HepG2 (cell line): Measurements from ENCODE around the gene NDST1. TPM values are rescaled to one million over a fixed set of nuclear protein-coding genes. Genes with fewer than 3 reads are reported as not detected.

ENCODE experiments used
- ATAC-seq: fragments of 200-7000 bp; cut with Tn5 transposase; 3 replicates; pipeline ENCODE4 v1.9.1; 2020; ENCODE audit warnings: mild to moderate bottlenecking, moderate library complexity
- BruUV-seq: library from RNA; stranded (reverse); fragments of 400-500 nt; replicated peaks from 2 replicates; lab custom pipeline; 2021; lab: Mats Ljungman, UMichigan
- CTCF ChIA-PET: fragments of 300-600 bp; formaldehyde crosslinking; extraction: SDS; loops from one replicate; lab custom pipeline; 2021; ENCODE audit warnings: low total read pairs, inconsistent platforms, low intra/inter-chr PET ratio; lab: Yijun Ruan, JAX
- POLR2A ChIA-PET: fragments of 350-600 bp; sonication (Branson Sonifier 250); formaldehyde crosslinking; loops from one replicate; lab custom pipeline; 2020; ENCODE audit warnings: antibody characterized with exemption, inconsistent platforms; lab: Yijun Ruan, JAX
- DNase-seq: peaks from one replicate; pipeline ENCODE4 v3.0.0-alpha.2; 2015; ENCODE audit warnings: low spot score
- FAIRE-seq: peaks from 3 replicates; lab custom pipeline; 2011; peaks lifted over from hg19 to GRCh38; lab: Jason Lieb, UNC
- H2AFZ ChIP-seq: one replicate; pipeline ENCODE4 v1.6.1; 2011; ENCODE audit warnings: low read length, inconsistent platforms
- H3K27ac ChIP-seq: fragments of 300-600 bp; 3 replicates; pipeline ENCODE4 v1.8.0; 2011; ENCODE audit warnings: mixed run types, mild to moderate bottlenecking, mixed read lengths, low read length, inconsistent platforms; ENCODE audit not compliant: insufficient read depth; ENCODE audit errors: extremely low read length
- H3K27me3 ChIP-seq, 2 experiments: fragments of 200-600 bp in 1 of 2; 2 replicates in 1 of 2; 3 replicates in 1 of 2; pipeline versions ENCODE4 v1.6.0 to v1.8.0; 2011; ENCODE audit warnings: low read length in 2 of 2, mild to moderate bottlenecking in 2 of 2, moderate library complexity in 2 of 2, inconsistent platforms in 1 of 2; ENCODE audit not compliant: insufficient read depth in 2 of 2, control insufficient read depth in 1 of 2
- H3K36me3 ChIP-seq, 2 experiments: fragments of 200-600 bp in 1 of 2; replicated peaks in 1 of 2; 2 replicates in 1 of 2; 3 replicates in 1 of 2; pipeline versions ENCODE4 v1.5.1 to v1.8.0; 2011; ENCODE audit warnings: low read length in 2 of 2, inconsistent platforms in 1 of 2; ENCODE audit not compliant: insufficient read depth in 2 of 2, control insufficient read depth in 1 of 2
- H3K4me1 ChIP-seq: 2 replicates; pipeline ENCODE4 v1.5.1; 2012; ENCODE audit warnings: low read length, inconsistent platforms; ENCODE audit not compliant: insufficient read depth
- H3K4me2 ChIP-seq: 2 replicates; pipeline ENCODE4 v1.6.0; 2011; ENCODE audit warnings: low read depth, low read length, inconsistent platforms
- H3K4me3 ChIP-seq, 3 experiments: fragments of 200-600 bp in 1 of 3; sonication (generic), shearing (Covaris generic) in 1 of 3; replicated peaks in 1 of 3; 2 replicates each; pipeline ENCODE4 v1.5.1; 2011 to 2016; ENCODE audit warnings: low read length in 3 of 3, inconsistent platforms in 2 of 3, low read depth in 2 of 3, mild to moderate bottlenecking in 2 of 3, control low read depth in 1 of 3, mixed read lengths in 1 of 3; ENCODE audit not compliant: insufficient read depth in 1 of 3
- H3K79me2 ChIP-seq: one replicate; pipeline ENCODE4 v1.6.1; 2011; ENCODE audit warnings: low read length, inconsistent platforms; ENCODE audit not compliant: insufficient read depth
- H3K9ac ChIP-seq: 2 replicates; pipeline ENCODE4 v1.6.0; 2011; ENCODE audit warnings: mild to moderate bottlenecking, low read depth, low read length, inconsistent platforms; ENCODE audit not compliant: insufficient read depth
- H3K9me3 ChIP-seq: 2 replicates; pipeline ENCODE4 v1.5.1; 2012; ENCODE audit warnings: mild to moderate bottlenecking, low read length
- H4K20me1 ChIP-seq: 2 replicates; pipeline ENCODE4 v1.6.0; 2011; ENCODE audit warnings: inconsistent platforms, mild to moderate bottlenecking, low read length, moderate library complexity; ENCODE audit not compliant: insufficient read depth
- BCLAF1 ChIP-seq: fragments of 450-650 bp; IDR thresholded peaks from 2 replicates; pipeline ENCODE4 v1.6.1; 2017; ENCODE audit warnings: mild to moderate bottlenecking
- ELF3 ChIP-seq: IDR thresholded peaks from 2 replicates; pipeline ENCODE4 v1.6.1; 2016; ENCODE audit warnings: missing genetic modification reagents, missing compliant biosample characterization
- NR2F6 ChIP-seq, 2 experiments: IDR thresholded peaks; 2 replicates each; pipeline ENCODE4 v1.6.1; 2016; ENCODE audit warnings: antibody characterized with exemption in 1 of 2, mild to moderate bottlenecking in 1 of 2
- THAP9 ChIP-seq: sonication (generic); formaldehyde crosslinking; IDR thresholded peaks from 2 replicates; pipeline ENCODE4; 2020; ENCODE audit warnings: missing genetic modification reagents, mild to moderate bottlenecking, borderline replicate concordance
- YEATS2 ChIP-seq: sonication (generic); formaldehyde crosslinking; IDR thresholded peaks from 2 replicates; pipeline ENCODE4 v1.4.0; 2020; ENCODE audit warnings: missing genetic modification reagents, borderline replicate concordance
- ZHX1 ChIP-seq: sonication (generic); formaldehyde crosslinking; IDR thresholded peaks from 2 replicates; pipeline ENCODE4 v1.8.1; 2022; ENCODE audit warnings: low read depth, mild to moderate bottlenecking, missing genetic modification reagents
- ZNF142 ChIP-seq: sonication (generic); formaldehyde crosslinking; IDR thresholded peaks from 2 replicates; pipeline ENCODE4 v1.4.0; 2020; ENCODE audit warnings: missing genetic modification reagents
- WGBS: methylation state at CpG from one replicate; pipeline ENCODE4 v1.1.6; 2017; ENCODE audit warnings: low lambda C conversion rate; 5-methylcytosine and 5-hydroxymethylcytosine counted together
- in situ Hi-C: cut with HindIII; loops from 2 replicates; pipeline ENCODE4 v1.10.0; 2017; ENCODE audit warnings: low pct_unique_long_range_greater_than_20kb; ENCODE audit not compliant: extremely low pct_ligation_motif_present
- intact Hi-C: fragments of 100-400 bp; cut with micrococcal nuclease; formaldehyde crosslinking; loops from one replicate; pipeline ENCODE4 v1.10.0; 2022; ENCODE audit not compliant: unreplicated experiment
- polyA plus RNA-seq, 8 experiments: library from polyadenylated mRNA; depleted of rRNA in 3 of 8; stranded (reverse) in 7 of 8; unstranded in 1 of 8; fragments of >200 nt; fragmentation: Illumina TruSeq in 4 of 8; extraction: Trizol in 4 of 8; gene quantifications; 2 replicates each; pipeline versions ENCODE4 v1.2.1 to v1.2.3, GENCODE V29; 2011 to 2016; ENCODE audit warnings: low read depth in 4 of 8, missing spikeins in 1 of 8, mixed read lengths in 1 of 8; ENCODE audit not compliant: insufficient read depth in 1 of 8
- total RNA-seq, 5 experiments: library from RNA; depleted of rRNA; stranded (reverse); fragments of >200 nt; fragmentation: Illumina TruSeq; extraction: Trizol; gene quantifications; 2 replicates each; pipeline ENCODE4 v1.2.3, GENCODE V29; 2016; ENCODE audit warnings: low read depth in 1 of 5

The NDST1 gene
- total and polyA plus RNA-seq, 2 of the 13 experiments (the other 11 are each of a cell fraction or from before 2014, with no cell fraction given), result 23.8 to 26.2 TPM

GRCh38 chr5:150519560-150519945 lies 11.6 kb downstream of the NDST1 start (continued):
- TF ChIP-seq ZHX1 (CRISPR knock-in tag) (0 out of 2 replicates have a peak, but pooled peaks have one; percentile 22), NR2F6 (IDR thresholded peaks at IDR 0.05) (peak; percentile 3), NR2F6 (CRISPR knock-in tag; IDR thresholded peaks at IDR 0.05) (no peak)

- peaks cover 1 to 30% of the 10 kb centered on the region in 2 experiments; a peak in 3 of 5 replicates for H3K36me3 ChIP-seq
- no peak overlapping the region for H3K4me3 ChIP-seq
- DNase-seq (no peak), ATAC-seq (no peak), FAIRE-seq (no peak)
- no peak overlapping the region for H3K4me2 ChIP-seq
- H3K9me3 ChIP-seq, result no peaks in the 10 kb centered on the region
- intact Hi-C loops, result no loop called here
- H2AFZ ChIP-seq, result no peak overlapping the region
- H3K27ac ChIP-seq, result peak overlapping the region; percentile 42
- peaks cover 72% of the 10 kb centered on the region for H3K79me2 ChIP-seq
- no peaks in the 10 kb centered on the region for H3K27me3 ChIP-seq
- WGBS, result no CpG with 5 or more reads among the region's 4 CpGs
- CTCF ChIA-PET, result no interaction called here
- in situ Hi-C loops, result loop anchor here (5.0 kb wide), 2 partner anchors 33 to 63 kb away; no protein-coding TSS in a partner anchor
- H3K4me1 ChIP-seq, result peaks cover 100% of the 10 kb centered on the region
- POLR2A ChIA-PET, result interaction anchor here (1.7 kb wide), 1 partner anchor 63 kb away, joined by 3 read pairs; no protein-coding TSS in a partner anchor
- peaks cover 25% of the 10 kb centered on the region for H4K20me1 ChIP-seq
- no TSS peak for BruUV-seq
- H3K9ac ChIP-seq, result no peak overlapping the region
- TF ChIP-seq YEATS2 (CRISPR knock-in tag) (no peak), THAP9 (CRISPR knock-in tag) (no peak), BCLAF1 (no peak), ELF3 (no peak), ZNF142 (CRISPR knock-in tag) (no peak)
Observed at GRCh38 chr5:150519978-150520377, 12.0 kb downstream of the NDST1 start.
